GM21737 (cell line): ENCODE data around the gene OLFM2.
"Not testable (repeated sequence)": the region's sequence is repeated elsewhere in the genome, so short reads cannot be mapped to it uniquely, and the experiment has no call there.

Experiments used
- ATAC-seq: cut with Tn5 transposase; IDR thresholded peaks from one replicate; pipeline ENCODE4 v1.9.1; 2021; ENCODE audit warnings: mild to moderate bottlenecking, moderate library complexity; ENCODE audit not compliant: unreplicated experiment

Gene OLFM2

DNA sequence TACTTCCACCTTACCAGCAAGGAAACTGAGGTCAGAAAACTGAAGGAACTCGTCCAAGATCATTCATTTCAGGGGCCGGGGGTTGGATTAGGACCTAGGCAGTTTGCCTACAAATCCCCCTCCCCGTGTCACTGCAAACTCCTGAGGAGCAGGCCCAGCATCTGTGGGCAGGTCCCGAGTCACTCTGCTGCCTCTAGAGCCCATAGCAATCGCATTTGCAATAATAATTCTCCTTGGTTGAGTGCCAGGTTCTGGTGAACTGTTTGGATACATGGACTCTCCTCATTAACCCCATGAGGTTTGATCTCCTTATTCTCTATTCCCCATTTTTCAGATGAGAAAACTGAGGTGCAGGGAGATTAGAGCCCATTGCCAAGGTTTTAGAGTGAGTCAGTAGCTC lies 100.3 kb downstream of the OLFM2 start:
- no peak for ATAC-seq

DNA sequence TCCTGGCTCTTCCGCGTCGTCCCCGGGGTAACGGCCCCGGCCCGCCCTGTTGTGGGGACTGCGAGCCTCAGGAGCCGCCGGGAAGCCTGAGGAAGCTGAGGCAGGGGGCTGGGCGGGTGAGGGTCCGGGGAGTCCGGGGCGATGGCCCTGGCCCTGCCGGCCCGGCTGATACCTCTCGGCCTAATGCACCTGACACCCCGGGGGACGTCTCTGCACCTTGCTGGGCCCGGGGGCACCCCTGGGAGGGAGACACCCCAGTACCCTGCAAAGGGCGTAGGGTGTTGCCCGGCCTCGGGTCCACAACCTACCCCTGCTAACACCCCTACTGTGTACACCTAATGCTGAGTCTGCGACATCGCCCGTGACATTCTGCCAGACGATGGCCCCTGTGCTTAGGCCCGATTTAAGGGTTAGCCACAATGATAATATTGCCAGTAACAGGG lies 100.8 kb downstream of the OLFM2 start:
- ATAC-seq = peak; percentile 20

DNA sequence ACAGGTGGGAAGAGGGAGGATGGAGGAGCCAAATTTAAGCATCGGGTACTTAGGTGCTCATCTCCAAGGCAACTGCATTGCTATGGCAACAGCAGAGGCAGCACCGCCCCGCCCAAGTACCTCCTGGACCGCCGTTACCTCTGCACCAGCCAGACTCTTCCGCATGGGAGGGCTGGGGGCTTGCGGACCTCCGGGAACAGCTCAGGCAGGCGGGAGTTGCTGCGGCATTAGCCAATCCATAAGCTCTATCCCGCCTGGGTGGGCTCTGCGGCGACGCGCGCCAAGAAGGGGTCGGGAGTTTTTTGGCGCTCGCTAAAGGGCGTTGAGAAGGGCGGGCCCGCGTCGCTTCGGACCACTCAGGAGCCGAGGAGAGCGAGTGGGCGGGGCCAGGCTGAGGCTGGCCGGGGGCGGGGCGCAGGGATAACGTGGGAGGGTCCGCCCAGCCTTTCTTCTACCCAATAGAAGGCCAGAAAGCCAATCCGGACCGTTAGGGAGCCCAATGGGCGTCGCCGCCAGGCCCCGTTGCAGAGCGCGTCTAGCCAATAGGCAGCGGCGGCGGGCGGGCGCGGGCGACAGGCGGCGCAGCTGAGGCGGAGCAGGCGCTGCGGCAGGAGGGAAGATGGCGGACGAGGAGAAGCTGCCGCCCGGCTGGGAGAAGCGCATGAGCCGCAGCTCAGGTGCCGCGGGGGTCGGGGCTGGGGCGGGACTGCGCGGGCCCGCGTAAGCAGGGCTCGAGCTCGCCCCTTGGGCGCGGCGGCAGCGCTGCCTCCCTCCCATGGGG lies 101.4 kb downstream of the OLFM2 start, which contains the start of gene PIN1:
PIN1 (plus strand) TSS at position 593 of the 781 bp plus-strand sequence; CDS start at position 620, 27 bp downstream.
- peak; percentile 93 for ATAC-seq

DNA sequence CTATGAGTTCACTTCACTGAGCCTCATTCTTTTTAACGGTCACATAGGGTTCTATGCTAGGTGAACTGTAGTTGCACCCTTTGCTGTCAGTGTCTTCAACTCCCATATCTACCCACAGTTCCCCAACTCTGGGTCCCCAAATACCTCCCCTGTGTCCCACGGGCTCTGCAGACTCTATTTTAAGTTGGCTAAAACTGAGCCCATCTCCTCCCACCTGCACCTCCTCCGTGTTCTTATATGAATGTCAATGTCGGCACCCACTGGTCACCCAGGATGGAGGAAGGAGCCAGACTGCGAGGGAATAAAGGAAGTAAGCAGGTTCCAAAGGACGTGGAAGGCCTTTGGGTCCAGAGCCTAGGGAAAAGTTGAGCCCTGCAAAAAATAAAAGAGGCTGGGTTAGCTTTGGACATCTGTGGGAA lies 102.0 kb downstream of the OLFM2 start:
- no peak for ATAC-seq

DNA sequence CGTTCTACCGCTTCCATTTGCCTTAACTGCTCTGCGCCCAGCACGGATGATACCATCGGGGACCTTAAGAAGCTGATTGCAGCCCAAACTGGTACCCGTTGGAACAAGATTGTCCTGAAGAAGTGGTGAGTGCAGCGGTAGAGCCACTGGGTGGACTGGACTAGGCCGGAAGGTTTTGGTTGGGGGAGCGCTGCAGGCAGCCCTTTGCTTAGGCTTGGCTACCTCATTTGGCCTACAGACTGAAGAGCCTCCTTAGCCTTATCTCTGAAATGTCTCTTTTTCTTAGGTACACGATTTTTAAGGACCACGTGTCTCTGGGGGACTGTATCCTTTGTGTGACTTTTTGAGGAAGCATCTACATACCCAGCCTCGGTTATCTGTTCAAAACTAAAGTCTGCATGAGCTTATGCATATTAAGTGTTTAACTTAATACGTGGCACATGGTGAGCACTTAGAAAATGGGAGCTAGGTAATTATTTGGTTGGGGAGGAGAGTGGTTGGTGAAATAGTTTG lies 107.7 kb downstream of the OLFM2 start:
- no peak for ATAC-seq

DNA sequence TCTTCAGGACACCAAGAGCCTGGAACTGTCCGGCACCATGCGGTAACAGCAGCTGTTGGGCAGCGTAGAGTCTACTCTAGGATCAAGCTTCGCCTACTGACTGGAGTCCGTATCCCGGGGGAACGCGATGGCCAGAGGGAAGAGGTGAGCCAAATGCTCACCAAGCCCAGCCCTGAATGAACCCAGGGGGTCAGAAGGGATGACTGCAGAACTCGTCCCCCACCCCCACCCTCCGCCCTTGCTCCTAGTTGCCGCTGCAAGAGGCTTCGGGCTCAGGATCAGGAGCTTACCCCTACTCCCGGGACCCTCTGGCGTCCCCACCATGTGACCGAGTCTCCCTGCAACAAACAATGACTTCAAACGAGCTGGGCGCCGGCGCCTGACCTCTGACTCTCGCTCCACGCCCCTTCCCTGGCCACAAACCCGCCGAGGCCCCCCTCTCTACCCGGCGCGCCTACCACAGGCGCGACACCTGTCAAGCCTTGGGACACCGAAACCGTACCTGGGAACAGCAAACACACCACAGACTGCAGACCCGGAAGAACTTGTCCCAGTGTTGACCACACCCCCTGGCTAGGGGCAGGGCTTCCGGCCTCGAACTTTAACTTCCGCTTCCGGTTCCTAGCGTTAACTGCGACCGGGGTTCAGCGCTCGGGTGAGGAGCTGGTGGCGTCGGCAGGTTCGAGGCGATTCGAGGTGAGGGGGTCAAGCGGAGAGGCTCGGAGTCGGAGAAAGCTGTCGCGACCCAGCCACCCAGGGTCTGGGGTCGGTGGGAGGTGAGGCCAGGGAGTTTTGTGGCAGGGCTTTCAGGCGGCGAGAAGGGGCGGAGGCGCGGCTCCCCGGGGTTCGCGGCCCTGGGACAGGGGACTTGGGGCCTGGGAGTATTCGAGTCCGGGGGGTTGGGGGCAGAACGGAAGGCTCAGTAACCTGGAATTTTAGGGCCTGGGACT lies 108.8 kb downstream of the OLFM2 start, which contains the start of gene UBL5:
UBL5 (plus strand) TSS at position 630 of the 950 bp plus-strand sequence. CDS start 420 bp downstream, outside the sequence.
- peak; percentile 71 for ATAC-seq

DNA sequence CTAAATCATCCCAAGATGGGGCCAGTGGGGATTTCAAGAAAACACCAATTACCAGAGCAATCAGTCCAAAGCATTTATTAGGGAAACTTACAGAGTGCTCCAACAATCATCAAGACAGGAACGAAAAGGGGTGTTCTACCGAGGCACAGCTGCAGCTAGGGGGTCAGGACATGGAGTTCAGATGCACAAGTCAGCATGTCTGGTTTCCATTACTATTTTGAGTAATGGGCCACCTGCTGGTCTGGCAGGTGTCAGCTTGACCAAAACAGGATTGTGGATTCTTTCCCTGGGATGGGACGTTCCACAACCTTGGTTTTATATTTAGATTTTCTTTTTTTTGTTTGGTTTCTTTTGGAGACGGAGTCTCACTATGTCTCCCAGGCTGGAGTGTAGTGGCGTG lies 112.5 kb downstream of the OLFM2 start:
- ATAC-seq = no peak

DNA sequence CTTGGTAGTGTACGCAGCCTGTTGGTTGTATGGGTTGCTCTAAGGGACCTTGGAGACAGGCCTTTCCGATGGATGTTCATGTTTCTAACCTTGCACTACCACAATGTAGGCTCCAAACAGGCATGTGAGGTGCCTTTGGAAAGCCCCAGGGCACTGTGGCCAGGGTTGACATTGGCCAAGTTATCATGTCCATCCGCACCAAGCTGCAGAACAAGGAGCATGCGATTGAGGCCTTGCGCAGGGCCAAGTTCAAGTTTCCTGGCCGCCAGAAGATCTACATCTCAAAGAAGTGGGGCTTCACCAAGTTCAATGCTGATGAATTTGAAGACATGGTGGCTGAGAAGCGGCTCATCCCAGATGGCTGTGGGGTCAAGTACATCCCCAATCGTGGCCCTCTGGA lies 116.3 kb downstream of the OLFM2 start:
- not testable (repeated sequence) for ATAC-seq

DNA sequence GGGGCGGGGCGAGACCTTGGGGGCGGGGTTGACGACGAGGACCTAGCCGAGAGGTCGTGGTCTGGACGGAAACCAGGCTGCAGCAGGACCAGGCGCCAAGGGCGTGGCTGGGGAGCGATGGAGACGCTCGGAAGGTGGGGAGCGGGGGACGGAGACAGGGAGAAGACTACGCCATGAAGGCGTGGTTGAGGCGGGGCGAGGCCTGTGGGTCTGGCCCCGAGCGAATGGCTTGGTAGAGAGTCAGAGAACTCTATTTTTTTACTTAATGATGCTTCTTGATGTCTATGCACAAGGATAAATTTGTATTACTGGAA lies 116.8 kb downstream of the OLFM2 start:
- ATAC-seq = no peak

DNA sequence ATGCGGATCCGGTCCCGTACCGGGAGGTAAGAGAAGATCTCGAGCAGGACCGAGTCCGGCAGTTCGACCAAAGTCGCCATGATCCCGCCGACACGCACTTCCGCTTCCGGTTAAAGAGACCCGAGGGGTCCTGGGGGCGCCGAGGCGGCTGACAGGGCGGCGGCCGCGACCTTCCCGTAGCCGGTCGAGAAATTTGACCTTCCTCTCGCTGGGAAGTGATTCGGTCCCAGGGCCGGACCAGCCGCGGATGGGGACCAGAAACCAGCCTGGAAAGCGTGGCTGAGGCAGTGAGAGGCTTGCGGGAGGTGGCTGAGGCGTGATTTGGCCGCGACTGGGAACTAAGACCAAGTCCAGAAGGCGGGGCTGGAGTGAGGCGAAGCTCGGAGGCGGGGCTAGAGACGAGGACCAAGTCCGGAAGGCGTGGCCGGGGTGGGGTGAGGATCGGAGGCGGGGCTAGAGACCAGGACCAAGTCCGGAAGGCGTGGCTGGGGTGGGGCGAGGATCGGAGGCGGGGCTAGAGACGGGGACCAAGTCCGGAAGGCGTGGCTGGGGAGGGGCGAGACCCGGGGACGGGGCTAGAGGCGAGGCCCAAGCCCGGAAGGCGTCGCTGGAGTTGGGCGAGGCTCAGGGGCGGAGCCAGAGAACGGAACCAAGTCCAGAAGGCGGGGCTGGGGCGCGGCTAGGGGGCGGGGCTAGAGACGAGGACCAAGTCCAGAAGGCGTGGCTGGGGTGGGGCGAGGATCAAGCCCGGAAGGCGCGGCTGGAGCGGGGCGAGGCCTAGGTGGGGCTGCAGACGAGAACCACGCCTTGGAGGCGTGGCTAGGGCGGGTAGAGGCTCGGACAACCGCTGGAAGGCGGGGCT lies 117.3 kb downstream of the OLFM2 start, which contains the start of gene FBXL12:
FBXL12 (minus strand) TSS at position 346 of the 862 bp plus-strand sequence; CDS start at position 80, 266 bp downstream.
- peak; percentile 86 for ATAC-seq

DNA sequence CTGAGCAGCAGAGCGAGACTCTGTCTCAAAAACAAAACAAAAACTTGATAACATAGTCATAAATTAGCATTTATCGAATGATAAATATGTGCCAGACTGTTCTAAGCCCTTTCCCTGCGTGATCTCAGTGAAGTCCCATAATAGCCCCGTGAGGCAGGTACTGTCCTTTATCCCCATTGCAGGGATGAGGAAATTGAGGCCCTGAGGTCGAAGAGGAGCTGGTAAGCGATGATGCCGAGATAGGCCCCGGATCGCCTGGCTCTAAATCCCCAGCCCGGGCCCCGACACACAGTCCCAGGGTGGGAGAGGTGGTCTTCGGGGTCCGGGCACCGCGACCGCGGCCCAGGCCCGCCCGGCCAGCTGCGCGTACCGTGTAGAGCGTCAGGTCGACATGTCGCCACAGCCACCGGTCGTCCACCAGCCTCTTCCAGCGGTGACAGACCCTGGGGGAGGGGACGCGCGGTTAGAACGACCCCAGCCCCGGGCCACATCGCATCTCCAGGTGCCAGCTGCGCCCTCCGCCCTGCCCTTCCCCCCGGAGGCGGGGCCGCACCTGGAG lies 118.1 kb downstream of the OLFM2 start:
- ATAC-seq = no peak

DNA sequence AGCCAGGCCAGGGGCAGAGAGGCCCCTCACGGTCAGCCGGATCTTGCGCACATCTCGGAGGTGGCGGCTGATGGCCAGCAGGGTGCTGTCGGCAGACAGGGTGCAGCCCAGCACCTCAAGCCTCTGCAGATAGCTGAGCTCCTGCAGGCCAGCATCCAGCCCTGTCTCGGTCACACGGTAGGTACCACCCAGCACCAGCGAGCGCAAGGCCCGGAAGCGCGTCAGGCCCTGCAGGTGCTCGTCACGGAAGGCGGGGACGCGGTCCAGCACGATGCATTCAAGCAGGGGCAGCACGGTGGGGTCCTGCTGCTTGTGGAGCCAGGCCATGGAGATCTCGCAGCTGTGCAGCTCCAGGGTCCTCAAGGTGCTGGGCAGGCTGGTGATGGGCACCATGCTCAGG lies 125.2 kb downstream of the OLFM2 start:
- no peak for ATAC-seq

DNA sequence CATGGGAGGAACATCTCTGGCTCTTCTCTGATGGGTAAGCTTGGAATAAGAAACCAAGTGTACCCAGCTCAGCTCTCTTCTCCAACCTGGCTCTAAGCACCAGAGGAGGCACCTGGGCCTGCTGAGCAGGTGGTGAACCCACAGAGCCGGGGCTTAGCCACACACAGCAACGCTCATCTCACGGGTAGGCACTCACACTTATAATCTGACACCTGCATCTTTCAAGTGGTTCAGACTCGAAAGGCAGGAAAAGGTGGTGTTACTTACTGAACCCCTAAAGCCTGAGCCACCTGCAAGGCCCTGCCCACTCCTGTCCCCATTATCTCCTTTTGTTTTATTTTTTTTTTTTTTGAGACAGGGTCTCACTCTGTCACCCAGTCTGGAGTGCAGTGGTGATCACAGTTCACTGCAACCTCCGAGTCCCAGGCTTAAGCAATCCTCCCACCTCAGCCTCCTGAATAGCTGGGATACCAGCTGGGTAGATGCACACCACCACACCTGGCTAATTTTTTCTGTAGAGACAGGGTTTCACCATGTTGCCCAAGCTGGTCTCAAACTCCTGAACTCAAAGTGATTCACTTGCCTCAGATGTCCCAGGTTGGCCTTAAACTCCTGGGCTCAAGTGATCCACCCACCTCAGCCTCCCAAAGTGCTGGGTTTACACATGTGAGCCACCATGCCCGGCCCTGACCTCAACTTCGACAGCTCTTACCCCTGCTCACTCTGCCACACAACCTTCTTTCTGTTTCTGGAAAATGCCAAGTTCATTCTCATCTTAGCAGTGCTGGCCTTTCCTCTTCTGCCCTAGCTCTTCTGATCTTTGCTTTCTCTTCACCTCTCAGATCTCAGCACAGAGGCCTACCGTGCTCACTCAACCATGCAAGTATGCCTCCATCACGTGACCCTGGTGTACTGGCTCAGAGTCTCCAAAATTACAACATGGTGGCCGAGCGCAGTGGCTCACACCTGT lies 127.2 kb downstream of the OLFM2 start:
- no peak for ATAC-seq

DNA sequence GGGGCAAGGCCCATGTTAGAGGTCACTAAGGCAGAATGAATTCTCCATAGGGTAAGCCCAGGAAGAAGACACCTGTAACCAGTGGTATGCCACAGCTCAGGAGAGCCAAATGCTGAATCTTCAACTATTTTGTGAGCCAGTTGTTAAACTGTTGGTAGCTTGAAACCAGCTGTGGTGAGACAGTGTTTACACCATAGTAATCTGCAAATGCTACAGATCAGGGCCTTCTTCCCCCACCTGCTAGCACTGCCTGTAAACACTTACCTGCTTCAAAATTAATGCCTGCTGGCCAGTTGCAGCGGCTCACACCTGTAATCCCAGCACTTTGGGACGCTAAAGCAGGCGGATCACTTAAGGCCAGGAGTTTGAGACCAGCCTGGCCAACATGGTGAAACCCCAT lies 129.5 kb downstream of the OLFM2 start:
- no peak for ATAC-seq
